Choroid plexus epithelial cell (primary cell): ENCODE measurements around the gene EEF1B2.

Experiments used
- DNase-seq: peaks from one replicate; pipeline ENCODE4 v3.0.0-alpha.2; 2010; ENCODE audit warnings: low read depth
- H3K4me3 ChIP-seq: 2 replicates; pipeline ENCODE4 v1.5.1; 2011; ENCODE audit warnings: low read depth, mild to moderate bottlenecking, control low read depth, low read length, moderate library complexity
- CTCF ChIP-seq: conservative IDR thresholded peaks from 2 replicates; pipeline ENCODE4 v1.5.1; 2011; ENCODE audit warnings: low read depth, mild to moderate bottlenecking, control low read depth, inconsistent platforms, low read length, moderate library complexity

EEF1B2 gene

GRCh38 chr2:206190111-206190510, 30.4 kb downstream of the EEF1B2 start:
- H3K4me3 ChIP-seq, result no peak overlapping the region
- TF ChIP-seq CTCF, result no peak
- DNase-seq, result no peak

DNA sequence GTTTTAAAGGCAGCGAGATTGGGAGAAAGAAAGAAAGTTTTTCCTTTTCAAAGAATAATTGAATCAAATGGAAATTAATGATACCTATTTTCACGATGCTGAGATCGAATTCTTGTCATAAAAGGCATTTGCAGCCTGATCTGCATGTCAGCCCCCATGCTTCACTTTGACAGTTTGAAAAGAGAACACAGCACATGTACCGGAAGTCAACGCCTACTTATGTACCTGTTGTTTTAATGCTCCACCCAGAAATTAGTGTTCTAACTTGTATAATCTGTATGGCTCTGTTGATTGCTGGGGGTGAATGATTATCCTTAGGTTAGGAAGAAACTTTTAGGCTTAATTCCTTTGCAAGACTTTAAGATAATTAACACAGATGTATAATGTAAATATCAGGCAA, 31.0 kb downstream of the EEF1B2 start:
- no peak for TF ChIP-seq CTCF
- H3K4me3 ChIP-seq, result no peak overlapping the region
- no peak for DNase-seq

DNA sequence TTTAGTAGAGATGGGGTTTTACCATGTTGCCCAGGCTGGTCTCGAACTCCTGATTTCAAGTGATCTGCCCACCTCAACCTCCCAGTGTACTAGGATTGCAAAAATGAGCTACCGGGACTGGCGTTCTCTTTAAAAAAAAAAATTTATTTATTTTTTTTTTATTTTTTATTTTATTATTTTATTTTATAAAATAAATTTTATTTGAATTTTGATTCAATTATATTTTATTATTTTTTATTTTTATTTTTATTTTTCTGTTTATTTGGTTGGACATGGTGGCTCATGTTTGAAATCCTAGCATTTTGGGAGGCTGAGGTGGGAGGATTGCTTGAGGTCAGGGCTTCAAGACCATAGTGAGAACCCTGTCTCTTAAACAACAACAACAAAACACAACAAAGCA, 32.5 kb downstream of the EEF1B2 start:
- no peak for DNase-seq
- no peak for TF ChIP-seq CTCF
- no peak overlapping the region for H3K4me3 ChIP-seq

DNA sequence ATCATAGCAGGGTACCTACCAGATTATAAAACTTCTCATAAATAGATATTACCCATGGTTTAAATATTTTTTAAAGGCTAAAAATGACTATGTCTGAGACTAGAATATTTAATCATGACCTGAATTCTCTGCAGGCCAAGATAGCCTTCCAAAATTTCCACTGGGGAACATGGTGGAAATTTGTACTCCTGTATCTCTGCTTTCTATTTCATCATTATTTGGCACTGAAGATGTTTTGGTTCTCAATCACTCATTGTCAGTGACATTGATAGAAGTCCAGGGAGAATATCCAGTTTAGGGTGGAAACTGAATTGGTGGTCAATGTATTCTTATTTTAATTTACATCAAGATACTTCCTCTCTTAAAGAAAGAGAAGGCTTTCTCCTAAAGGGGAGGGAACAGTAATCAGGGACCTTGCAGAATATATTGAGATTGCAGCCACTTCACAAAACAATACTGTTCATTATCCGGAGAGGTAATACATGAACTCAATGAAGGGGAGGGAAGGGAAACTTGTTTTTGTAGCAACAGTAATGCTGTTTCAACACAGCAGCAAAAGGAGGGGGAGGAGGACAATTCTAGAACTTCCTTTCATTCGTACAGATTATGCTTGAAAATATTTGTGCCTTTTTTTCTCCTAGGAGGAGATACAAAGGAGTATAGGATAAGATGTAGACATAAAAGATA, 34.1 kb downstream of the EEF1B2 start:
- no peak overlapping the region for H3K4me3 ChIP-seq
- DNase-seq, result no peak
- no peak for TF ChIP-seq CTCF

GRCh38 chr2:206198677-206199076, 39.0 kb downstream of the EEF1B2 start:
- H3K4me3 ChIP-seq, result no peak overlapping the region
- DNase-seq, result peak; percentile 60
- no peak for TF ChIP-seq CTCF

- no peak overlapping the region for H3K4me3 ChIP-seq
- TF ChIP-seq CTCF, result no peak
- no peak for DNase-seq
Observed at GRCh38 chr2:206201075-206201848, 41.6 kb downstream of the EEF1B2 start.

DNA sequence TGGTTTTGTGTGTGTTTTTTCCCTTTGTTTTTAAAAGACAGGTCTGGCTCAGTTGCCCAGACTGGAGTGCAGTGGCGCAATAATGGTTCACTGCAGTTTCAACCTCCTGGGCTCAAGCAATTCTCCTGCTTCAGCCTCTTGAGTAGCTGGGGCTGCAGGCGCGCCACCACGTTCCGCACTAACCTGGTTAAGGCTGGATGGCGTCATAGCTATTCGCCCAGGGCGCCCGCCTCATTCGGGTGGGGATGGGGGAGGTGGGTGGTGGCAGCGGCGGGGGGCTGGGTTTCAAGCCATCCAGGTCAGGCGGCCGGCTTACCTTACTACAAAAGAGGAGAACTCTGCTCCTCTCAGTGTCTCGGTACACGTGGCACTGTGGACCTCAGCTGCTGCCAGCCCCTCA, 42.8 kb downstream of the EEF1B2 start:
- no peak overlapping the region for H3K4me3 ChIP-seq
- DNase-seq, result no peak
- no peak for TF ChIP-seq CTCF
